Tibial nerve (tissue), 4 donors: ENCODE results near the gene TET2.

Source experiments
- CTCF ChIP-seq, 5 experiments: fragments of 200-600 bp in 3 of 5; fragments of 450-650 bp in 2 of 5; sonication (generic) in 3 of 5; IDR thresholded peaks; one replicate each; pipeline ENCODE4 v1.5.1; 2016 to 2019; ENCODE audit warnings: antibody characterized with exemption in 5 of 5, mild to moderate bottlenecking in 3 of 5, moderate library complexity in 2 of 5
- EP300 ChIP-seq, 2 donors: sonication (generic); formaldehyde crosslinking; IDR thresholded peaks; one replicate each; pipeline ENCODE4 v1.6.1; 2017; ENCODE audit warnings: antibody characterized with exemption in 2 of 2, mild to moderate bottlenecking in 1 of 2
- POLR2A ChIP-seq, 2 donors: fragments of 450-650 bp; IDR thresholded peaks; one replicate each; pipeline ENCODE4 v1.6.1; 2017; ENCODE audit warnings: antibody characterized with exemption in 2 of 2, mild to moderate bottlenecking in 2 of 2, moderate library complexity in 2 of 2

- TF ChIP-seq POLR2A (IDR thresholded peaks at IDR 0.05) (no peak), CTCF (IDR thresholded peaks at IDR 0.05) (no peak), EP300 (IDR thresholded peaks at IDR 0.05) (no peak)
These were observed 408 bp downstream of the TET2 start for GRCh38 chr4:105147016-105147552.
